IMR-90 (cell line): Measurements from ENCODE around the gene LRRC70.

Experiments used
- BHLHE40 ChIP-seq: fragments of 150-350 bp; IDR thresholded peaks from 2 replicates; pipeline ENCODE4 v1.6.1; 2016; ENCODE audit warnings: mild to moderate bottlenecking, low read depth, low read length
- CEBPB ChIP-seq: IDR thresholded peaks from 2 replicates; pipeline ENCODE4 v1.6.1; 2012; ENCODE audit warnings: low read depth, low read length, improper control_type of control experiment
- CHD1 ChIP-seq: IDR thresholded peaks from 2 replicates; pipeline ENCODE4 v1.6.1; 2012; ENCODE audit warnings: low read depth, low read length, improper control_type of control experiment
- MAZ ChIP-seq: IDR thresholded peaks from 2 replicates; pipeline ENCODE4 v1.6.1; 2012; ENCODE audit warnings: low read depth, mild to moderate bottlenecking, low read length, improper control_type of control experiment, moderate library complexity, borderline replicate concordance
- MXI1 ChIP-seq: IDR thresholded peaks from 2 replicates; pipeline ENCODE4 v1.6.1; 2012; ENCODE audit warnings: low read depth, mild to moderate bottlenecking, low read length, moderate library complexity, borderline replicate concordance
- NFE2L2 ChIP-seq: fragments of 150-350 bp; IDR thresholded peaks from 2 replicates; pipeline ENCODE4 v1.6.1; 2016; ENCODE audit warnings: low read depth, mild to moderate bottlenecking, low read length
- POLR2A ChIP-seq: IDR thresholded peaks from 2 replicates; pipeline ENCODE4 v1.6.1; 2012; ENCODE audit warnings: mild to moderate bottlenecking, low read depth, low read length
- RAD21 ChIP-seq: IDR thresholded peaks from 2 replicates; pipeline ENCODE4 v1.6.1; 2012; ENCODE audit warnings: low read length, improper control_type of control experiment
- RCOR1 ChIP-seq: IDR thresholded peaks from 2 replicates; pipeline ENCODE4 v1.6.1; 2012; ENCODE audit warnings: mild to moderate bottlenecking, low read length, improper control_type of control experiment; ENCODE audit not compliant: insufficient replicate concordance
- RFX5 ChIP-seq: IDR thresholded peaks from 2 replicates; pipeline ENCODE4 v1.8.0; 2012; ENCODE audit warnings: low read depth, mild to moderate bottlenecking, low read length, moderate library complexity
- SMC3 ChIP-seq: fragments of 150-350 bp; IDR thresholded peaks from 2 replicates; pipeline ENCODE4 v1.6.1; 2016; ENCODE audit warnings: low read depth, mild to moderate bottlenecking, antibody characterized with exemption, low read length, moderate library complexity
- TF ChIP-seq, protein P1 (sequence below): conservative IDR thresholded peaks from 2 replicates; pipeline ENCODE4 v1.5.1; 2012; ENCODE audit warnings: mild to moderate bottlenecking, low read depth, low read length, improper control_type of control experiment
- TF ChIP-seq, protein P2 (sequence below): fragments of 150-350 bp; IDR thresholded peaks from 2 replicates; pipeline ENCODE4 v1.6.1; 2017; ENCODE audit warnings: mild to moderate bottlenecking, antibody characterized with exemption, low read length, low read depth
- TF ChIP-seq, protein P3 (sequence below): fragments of 150-350 bp; IDR thresholded peaks from 2 replicates; pipeline ENCODE4 v1.6.1; 2016; ENCODE audit warnings: low read depth, mild to moderate bottlenecking, low read length, moderate library complexity, borderline replicate concordance

DNA sequence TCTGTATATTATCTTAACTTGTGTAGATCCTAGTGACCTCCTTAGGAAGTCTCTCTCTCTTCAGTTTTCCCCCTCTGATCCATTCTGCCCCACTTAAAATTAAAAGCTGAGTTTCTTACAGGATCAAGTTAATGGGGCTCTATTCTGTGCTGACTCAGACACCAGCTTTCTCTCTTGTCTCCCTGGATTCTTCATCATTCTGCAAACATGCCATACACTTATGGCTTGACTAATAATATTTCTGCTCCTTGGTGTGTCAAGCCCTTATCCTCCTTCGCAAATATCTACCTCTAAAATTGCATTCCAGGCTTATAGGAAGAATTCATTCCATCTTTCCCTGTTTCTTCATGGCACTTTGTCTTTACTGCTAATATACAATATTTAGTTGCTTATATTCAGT is 18.1 kb downstream of the LRRC70 start:
- TF ChIP-seq, protein P1, sequence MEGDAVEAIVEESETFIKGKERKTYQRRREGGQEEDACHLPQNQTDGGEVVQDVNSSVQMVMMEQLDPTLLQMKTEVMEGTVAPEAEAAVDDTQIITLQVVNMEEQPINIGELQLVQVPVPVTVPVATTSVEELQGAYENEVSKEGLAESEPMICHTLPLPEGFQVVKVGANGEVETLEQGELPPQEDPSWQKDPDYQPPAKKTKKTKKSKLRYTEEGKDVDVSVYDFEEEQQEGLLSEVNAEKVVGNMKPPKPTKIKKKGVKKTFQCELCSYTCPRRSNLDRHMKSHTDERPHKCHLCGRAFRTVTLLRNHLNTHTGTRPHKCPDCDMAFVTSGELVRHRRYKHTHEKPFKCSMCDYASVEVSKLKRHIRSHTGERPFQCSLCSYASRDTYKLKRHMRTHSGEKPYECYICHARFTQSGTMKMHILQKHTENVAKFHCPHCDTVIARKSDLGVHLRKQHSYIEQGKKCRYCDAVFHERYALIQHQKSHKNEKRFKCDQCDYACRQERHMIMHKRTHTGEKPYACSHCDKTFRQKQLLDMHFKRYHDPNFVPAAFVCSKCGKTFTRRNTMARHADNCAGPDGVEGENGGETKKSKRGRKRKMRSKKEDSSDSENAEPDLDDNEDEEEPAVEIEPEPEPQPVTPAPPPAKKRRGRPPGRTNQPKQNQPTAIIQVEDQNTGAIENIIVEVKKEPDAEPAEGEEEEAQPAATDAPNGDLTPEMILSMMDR = no peak
- TF ChIP-seq, protein P2, sequence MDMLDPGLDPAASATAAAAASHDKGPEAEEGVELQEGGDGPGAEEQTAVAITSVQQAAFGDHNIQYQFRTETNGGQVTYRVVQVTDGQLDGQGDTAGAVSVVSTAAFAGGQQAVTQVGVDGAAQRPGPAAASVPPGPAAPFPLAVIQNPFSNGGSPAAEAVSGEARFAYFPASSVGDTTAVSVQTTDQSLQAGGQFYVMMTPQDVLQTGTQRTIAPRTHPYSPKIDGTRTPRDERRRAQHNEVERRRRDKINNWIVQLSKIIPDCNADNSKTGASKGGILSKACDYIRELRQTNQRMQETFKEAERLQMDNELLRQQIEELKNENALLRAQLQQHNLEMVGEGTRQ = no peak
- TF ChIP-seq POLR2A (no peak), CEBPB (no peak), MXI1 (no peak), BHLHE40 (no peak), SMC3 (no peak), NFE2L2 (no peak), RFX5 (no peak), MAZ (no peak), RCOR1 (no peak), CHD1 (no peak), RAD21 (no peak)
- TF ChIP-seq, protein P3, sequence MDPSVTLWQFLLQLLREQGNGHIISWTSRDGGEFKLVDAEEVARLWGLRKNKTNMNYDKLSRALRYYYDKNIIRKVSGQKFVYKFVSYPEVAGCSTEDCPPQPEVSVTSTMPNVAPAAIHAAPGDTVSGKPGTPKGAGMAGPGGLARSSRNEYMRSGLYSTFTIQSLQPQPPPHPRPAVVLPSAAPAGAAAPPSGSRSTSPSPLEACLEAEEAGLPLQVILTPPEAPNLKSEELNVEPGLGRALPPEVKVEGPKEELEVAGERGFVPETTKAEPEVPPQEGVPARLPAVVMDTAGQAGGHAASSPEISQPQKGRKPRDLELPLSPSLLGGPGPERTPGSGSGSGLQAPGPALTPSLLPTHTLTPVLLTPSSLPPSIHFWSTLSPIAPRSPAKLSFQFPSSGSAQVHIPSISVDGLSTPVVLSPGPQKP = no peak
